H1 (cell line): ENCODE measurements around the gene AHRR.

Source experiments
- BCL11A ChIP-seq, 2 experiments: IDR thresholded peaks; one replicate each; pipeline ENCODE4 v1.6.1; 2011; ENCODE audit warnings: low read depth in 2 of 2, low read length in 2 of 2, mild to moderate bottlenecking in 2 of 2
- CHD2 ChIP-seq: IDR thresholded peaks from 2 replicates; pipeline ENCODE4 v1.6.1; 2012; ENCODE audit warnings: low read length, improper control_type of control experiment
- CTCF ChIP-seq, 3 experiments: IDR thresholded peaks; 1 replicate in 2 of 3; 2 replicates in 1 of 3; pipeline versions ENCODE4 v1.5.1 to v1.6.1; 2011; ENCODE audit warnings: low read length in 3 of 3, mild to moderate bottlenecking in 3 of 3, inconsistent platforms in 2 of 3, low read depth in 1 of 3, moderate library complexity in 1 of 3; ENCODE audit not compliant: insufficient read depth in 1 of 3; ENCODE audit errors: control extremely low read depth in 1 of 3
- EZH2 ChIP-seq: fragments of 200-600 bp; sonication (generic); IDR thresholded peaks from 2 replicates; pipeline ENCODE4 v1.7.1; 2012; ENCODE audit warnings: low read depth, mild to moderate bottlenecking, moderate library complexity, low read length, inconsistent platforms; ENCODE audit not compliant: severe bottlenecking
- POLR2A ChIP-seq, 2 experiments: IDR thresholded peaks; 1 replicate in 1 of 2; 2 replicates in 1 of 2; pipeline ENCODE4 v1.6.1; 2011; ENCODE audit warnings: low read depth in 2 of 2, low read length in 2 of 2, mild to moderate bottlenecking in 2 of 2; ENCODE audit errors: control extremely low read depth in 1 of 2
- POLR2AphosphoS5 ChIP-seq: IDR thresholded peaks from 2 replicates; pipeline ENCODE4 v1.6.1; 2011; ENCODE audit warnings: low read depth, low read length
- POU5F1 ChIP-seq: IDR thresholded peaks from 2 replicates; pipeline ENCODE4 v1.6.1; 2011; ENCODE audit warnings: low read depth, mild to moderate bottlenecking, low read length, moderate library complexity
- TAF1 ChIP-seq: IDR thresholded peaks from 2 replicates; pipeline ENCODE4 v1.6.1; 2011; ENCODE audit warnings: mild to moderate bottlenecking, low read depth, low read length
- TBP ChIP-seq: IDR thresholded peaks from 2 replicates; pipeline ENCODE4 v1.6.1; 2011; ENCODE audit warnings: low read depth, low read length, improper control_type of control experiment
- TF ChIP-seq, protein P1 (sequence below): IDR thresholded peaks from 2 replicates; pipeline ENCODE4 v1.6.1; 2012; ENCODE audit warnings: inconsistent platforms

DNA sequence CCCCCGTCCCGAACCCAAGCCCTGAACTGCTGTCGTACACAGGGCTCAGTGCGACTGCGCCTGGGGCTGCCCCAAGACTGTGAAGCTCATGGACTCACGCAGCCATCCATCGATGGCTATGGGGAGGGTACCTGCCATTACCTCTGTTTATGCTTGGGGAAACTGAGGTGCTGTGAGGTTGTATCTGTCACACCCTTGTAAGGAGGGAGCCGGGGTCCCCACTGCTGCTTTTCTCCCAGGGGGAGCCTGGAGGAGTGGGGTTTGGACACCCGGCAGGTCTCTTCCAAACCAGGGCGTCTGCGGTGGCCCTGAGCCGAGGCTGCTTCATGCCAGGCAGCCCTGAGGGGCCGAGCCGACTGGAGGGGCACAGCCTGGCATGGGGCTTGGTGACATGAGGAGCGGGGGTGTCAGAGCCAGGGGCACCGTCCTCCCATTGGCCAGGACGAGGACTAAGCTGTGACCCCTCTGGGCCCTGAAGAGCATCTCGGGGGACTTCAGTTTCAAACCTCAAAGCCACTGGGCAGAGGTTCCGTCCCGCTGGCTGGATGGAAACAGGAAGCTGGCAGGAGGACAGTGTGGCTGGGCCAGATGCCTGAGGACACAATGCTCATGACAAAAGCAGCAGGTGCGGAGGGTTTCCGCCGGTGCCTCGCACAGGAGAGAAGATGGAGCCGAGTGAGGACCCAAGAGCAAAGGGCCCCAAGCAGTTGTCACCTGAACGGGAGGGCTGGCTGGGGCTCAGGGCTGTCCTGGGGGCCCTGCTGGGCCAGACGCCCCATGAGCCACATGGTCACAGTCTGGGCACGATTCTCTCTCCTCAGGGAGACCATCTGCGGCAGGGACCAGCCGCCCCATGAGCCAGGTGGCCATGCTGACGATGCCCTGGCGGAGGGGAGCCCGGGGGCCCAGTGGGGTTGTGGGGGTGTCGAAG lies 67.0 kb downstream of the AHRR start:
- TF ChIP-seq POU5F1 (no peak), CTCF (IDR thresholded peaks at IDR 0.05; ENCODE audit: control extremely low read depth in 1 of 3, insufficient read depth in 1 of 3, low read depth in 1 of 3, low read length in 3 of 3) (no peak), POLR2A (IDR thresholded peaks at IDR 0.05; ENCODE audit: control extremely low read depth in 1 of 2, low read depth in 2 of 2, low read length in 2 of 2) (no peak), TBP (no peak), BCL11A (IDR thresholded peaks at IDR 0.05; ENCODE audit: low read depth in 2 of 2, low read length in 2 of 2) (no peak), CHD2 (no peak), TAF1 (no peak), POLR2AphosphoS5 (no peak), EZH2 (no peak)
- TF ChIP-seq, protein P1, sequence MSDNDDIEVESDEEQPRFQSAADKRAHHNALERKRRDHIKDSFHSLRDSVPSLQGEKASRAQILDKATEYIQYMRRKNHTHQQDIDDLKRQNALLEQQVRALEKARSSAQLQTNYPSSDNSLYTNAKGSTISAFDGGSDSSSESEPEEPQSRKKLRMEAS = no peak
